Smooth muscle cell of the brain vasculature (primary cell): Measurements from ENCODE around the gene PEPD.

Experiments
- DNase-seq: peaks from one replicate; pipeline ENCODE4 v3.0.0-alpha.2; 2012; ENCODE audit warnings: low read depth, low spot score

The PEPD gene

GRCh38 chr19:33512021-33512420 lies 9.6 kb downstream of the PEPD start:
- DNase-seq: no peak

DNA sequence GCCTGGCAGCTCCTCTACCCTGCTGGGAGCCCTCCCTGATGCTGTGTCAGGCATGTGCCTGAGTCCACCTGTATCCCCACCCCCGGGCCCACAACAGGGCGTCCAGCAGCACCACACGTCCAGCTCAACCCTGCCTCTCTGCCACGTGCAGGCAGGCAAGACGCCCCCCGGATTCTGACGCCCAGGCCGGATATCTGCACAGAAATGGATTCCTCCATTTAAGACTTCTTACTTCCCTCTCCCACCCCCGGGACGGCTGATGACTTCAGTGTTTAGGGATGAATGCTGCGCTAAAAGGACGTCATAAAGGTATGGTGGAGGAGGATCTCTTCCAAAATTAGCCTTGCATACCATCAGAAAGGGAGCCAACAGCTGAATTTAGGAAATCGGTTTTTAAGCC lies 10.2 kb downstream of the PEPD start:
- no peak for DNase-seq

GRCh38 chr19:33510462-33511194 lies 11.0 kb downstream of the PEPD start:
- DNase-seq: no peak

GRCh38 chr19:33509774-33510173 lies 11.8 kb downstream of the PEPD start:
- DNase-seq: no peak

GRCh38 chr19:33508941-33509614 lies 12.5 kb downstream of the PEPD start:
- DNase-seq: no peak

- DNase-seq: no peak
Measured at GRCh38 chr19:33508431-33508830, 13.2 kb downstream of the PEPD start.

- DNase-seq: no peak
Measured at GRCh38 chr19:33508009-33508408, 13.6 kb downstream of the PEPD start.

GRCh38 chr19:33507021-33507956 lies 14.3 kb downstream of the PEPD start:
- no peak for DNase-seq

- no peak for DNase-seq
Measured at GRCh38 chr19:33506498-33506897, 15.1 kb downstream of the PEPD start.

DNA sequence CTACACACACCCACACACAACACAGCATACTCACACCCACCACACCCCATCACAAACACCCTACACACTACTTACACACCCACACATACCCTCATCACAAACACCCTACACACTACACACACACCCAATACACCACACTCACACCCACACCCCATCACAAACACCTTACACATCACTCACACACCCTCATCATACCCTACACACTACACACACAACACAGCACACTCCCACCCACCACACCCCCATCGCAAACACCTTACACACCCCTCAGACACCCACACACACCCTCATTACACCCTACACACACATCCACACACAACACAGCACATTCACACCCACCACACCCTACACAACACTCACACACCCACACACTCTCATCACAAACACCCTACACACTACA lies 15.8 kb downstream of the PEPD start:
- DNase-seq: no peak

GRCh38 chr19:33505148-33505547 lies 16.4 kb downstream of the PEPD start:
- DNase-seq: no peak

GRCh38 chr19:33504058-33504444 lies 17.5 kb downstream of the PEPD start:
- no peak for DNase-seq

GRCh38 chr19:33503433-33504057 lies 18.0 kb downstream of the PEPD start:
- DNase-seq: no peak

- no peak for DNase-seq
Measured at GRCh38 chr19:33503030-33503429, 18.6 kb downstream of the PEPD start.

DNA sequence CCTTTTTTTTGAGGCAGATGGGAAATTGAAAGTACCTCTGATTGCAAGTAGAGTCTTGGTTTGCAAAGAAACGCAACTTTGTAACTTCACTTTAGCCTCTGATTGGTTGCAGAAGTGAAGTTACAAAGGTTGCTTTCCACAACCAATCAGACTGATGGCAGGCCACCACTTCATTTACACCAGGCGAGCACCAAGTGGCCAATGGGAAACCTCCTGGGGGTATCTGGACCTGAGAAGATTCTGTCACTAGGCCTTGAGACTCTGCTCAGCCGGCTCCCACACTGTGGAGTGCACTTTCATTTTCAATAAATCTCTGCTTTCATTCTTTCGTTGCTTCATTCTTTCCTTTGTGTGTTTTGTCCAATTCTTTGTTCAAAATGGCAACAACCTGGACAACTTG lies 19.1 kb downstream of the PEPD start:
- DNase-seq: no peak

GRCh38 chr19:33501693-33502356 lies 19.8 kb downstream of the PEPD start:
- no peak for DNase-seq

DNA sequence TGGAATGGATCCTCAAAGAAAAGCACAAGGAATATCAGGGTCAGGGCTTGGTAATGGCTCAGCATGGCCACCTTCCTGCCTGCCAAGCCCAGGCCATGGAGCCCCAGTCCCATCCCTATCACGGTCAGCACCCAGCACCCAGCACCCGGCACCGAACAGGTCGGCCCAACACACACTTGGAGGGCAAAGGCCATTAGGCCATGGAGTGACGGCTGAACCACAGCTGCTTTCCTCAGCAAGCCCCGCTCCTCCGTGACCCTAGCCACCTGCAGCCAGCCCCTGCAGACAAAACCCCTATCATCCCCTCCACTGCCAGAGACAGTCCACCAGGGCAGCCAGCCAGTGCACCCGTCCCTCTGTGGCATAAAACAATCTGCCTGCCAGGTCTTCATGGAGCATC lies 20.6 kb downstream of the PEPD start:
- DNase-seq: no peak

DNA sequence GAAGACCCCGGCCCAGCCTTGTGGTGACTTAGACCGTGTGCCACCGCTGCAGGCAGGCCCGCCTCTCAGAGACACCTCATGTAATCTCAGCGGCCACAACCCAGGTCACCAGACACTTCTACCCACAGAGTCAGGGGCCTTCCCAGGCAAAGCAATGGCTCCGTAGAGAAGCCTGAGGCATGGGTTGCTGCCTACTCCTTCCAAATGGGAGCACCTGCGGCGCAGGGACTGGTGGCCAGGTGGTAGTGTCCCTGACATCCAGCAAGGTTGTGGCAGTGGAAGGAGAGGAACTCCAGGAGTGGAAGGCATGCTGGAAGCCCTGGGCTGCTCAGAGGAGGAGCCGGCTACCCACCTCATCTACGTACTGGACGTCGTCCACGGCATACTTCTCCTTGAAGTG lies 21.0 kb downstream of the PEPD start:
- no peak for DNase-seq

- no peak for DNase-seq
Measured at GRCh38 chr19:33499671-33500506, 21.7 kb downstream of the PEPD start.

DNA sequence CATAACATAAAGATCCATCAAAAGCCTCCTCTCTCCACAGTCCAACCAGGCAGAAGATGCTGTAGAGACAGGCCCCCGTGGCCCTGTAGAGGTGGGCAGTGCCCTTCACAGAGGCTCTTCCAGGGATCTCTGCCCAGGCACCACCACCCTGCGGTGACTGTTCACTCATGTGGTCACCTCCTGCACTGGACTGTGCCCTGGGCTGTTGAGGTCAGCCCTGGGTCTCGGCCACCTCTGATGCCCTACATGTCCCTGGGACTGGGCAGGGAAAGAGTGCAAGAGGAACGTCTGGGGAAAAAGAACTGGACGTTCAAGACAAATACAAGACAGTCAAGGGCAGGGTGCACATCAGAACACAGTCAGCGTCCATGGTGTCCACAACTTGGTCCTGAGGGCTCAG lies 22.3 kb downstream of the PEPD start:
- no peak for DNase-seq
